Measurements from ENCODE around the gene ATP1A4.
A peak's percentile ranks its signal among the peaks of the same experiment; 100 is the strongest.

ATP1A4 gene

GRCh38 chr1:160214481-160215140 is 63.2 kb downstream of the ATP1A4 start:
- H3K36me3 ChIP-seq (ENCODE audit: control insufficient read depth in 4 of 4, insufficient read depth in 4 of 4, low read length in 3 of 4): peaks cover 21 to 97% (median 70%) of the 10 kb centered on the region in 4 experiments
- no peak overlapping the region for H3K27ac ChIP-seq (ENCODE audit: insufficient read depth in 1 of 2, low read depth in 1 of 2, low read length in 2 of 2, poor library complexity in 1 of 2, severe bottlenecking in 2 of 2)
- no peak for DNase-seq
- no peaks in the 10 kb centered on the region for H3K9me3 ChIP-seq (ENCODE audit: control extremely low read depth in 1 of 5, control insufficient read depth in 4 of 5, insufficient read depth in 2 of 5, low read depth in 1 of 5, low read length in 4 of 5)
- no peak overlapping the region for H3K4me3 ChIP-seq (ENCODE audit: control insufficient read depth in 1 of 7, extremely low read depth in 1 of 7, insufficient read depth in 4 of 7, low read depth in 2 of 7, low read length in 6 of 7)
- POLR2A ChIA-PET: no interaction called here
- H3K4me1 ChIP-seq (ENCODE audit: control extremely low read depth in 1 of 4, control insufficient read depth in 4 of 4, insufficient read depth in 4 of 4, low read length in 3 of 4): no peaks in the 10 kb centered on the region
- WGBS (ENCODE audit: insufficient coverage): no CpG with 5 or more reads among the region's 3 CpGs
- no peaks in the 10 kb centered on the region for H3K27me3 ChIP-seq (replicated peaks in 2 of 5; ENCODE audit: control insufficient read depth in 4 of 5, insufficient read depth in 5 of 5, low read length in 4 of 5)
- CTCF ChIA-PET: interaction anchor here (1.1 to 1.5 kb wide), 2 partner anchors 14 to 110 kb away, joined by 3 read pairs; no protein-coding TSS in a partner anchor

DNA sequence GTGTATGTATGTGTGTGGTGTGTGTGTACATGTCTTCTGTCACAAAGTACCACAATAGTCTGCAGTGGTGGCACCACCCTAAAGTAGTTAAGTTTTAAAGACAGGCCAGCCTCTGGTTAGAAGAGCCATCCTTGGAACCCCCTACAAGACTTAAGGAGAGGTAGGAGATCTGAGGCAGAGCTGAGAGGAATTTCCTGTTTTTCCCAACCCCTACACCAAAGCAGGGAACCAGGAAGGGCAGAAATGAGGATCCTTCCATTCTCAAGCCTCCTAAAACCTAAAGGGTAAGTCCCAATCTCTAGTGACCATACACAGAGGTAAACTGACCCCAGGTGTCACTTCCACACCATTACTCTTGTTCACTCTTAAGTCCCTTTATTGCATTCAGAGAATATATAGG is 64.9 kb downstream of the ATP1A4 start:
- Histone ChIP-seq H3K27me3 (replicated peaks in 2 of 5; ENCODE audit: control insufficient read depth in 4 of 5, insufficient read depth in 5 of 5, low read length in 4 of 5) (no peaks in the 10 kb centered on the region), H3K27ac (ENCODE audit: insufficient read depth in 1 of 2, low read depth in 1 of 2, low read length in 2 of 2, poor library complexity in 1 of 2, severe bottlenecking in 2 of 2) (no peak overlapping the region), H3K4me1 (ENCODE audit: control extremely low read depth in 1 of 4, control insufficient read depth in 4 of 4, insufficient read depth in 4 of 4, low read length in 3 of 4) (no peaks in the 10 kb centered on the region), H3K4me3 (ENCODE audit: control insufficient read depth in 1 of 7, extremely low read depth in 1 of 7, insufficient read depth in 4 of 7, low read depth in 2 of 7, low read length in 6 of 7) (no peak overlapping the region), H3K9me3 (ENCODE audit: control extremely low read depth in 1 of 5, control insufficient read depth in 4 of 5, insufficient read depth in 2 of 5, low read depth in 1 of 5, low read length in 4 of 5) (no peaks in the 10 kb centered on the region), H3K36me3 (ENCODE audit: control insufficient read depth in 4 of 4, insufficient read depth in 4 of 4, low read length in 3 of 4) (peaks cover 33 to 99% (median 78%) of the 10 kb centered on the region in 4 experiments)
- ChIA-PET CTCF (interaction anchor here (0.7 to 1.1 kb wide), 3 partner anchors 15 to 131 kb away, joined by 3 to 4 read pairs (median 3); no protein-coding TSS in a partner anchor), POLR2A (no interaction called here)
- no peak for DNase-seq

- DNase-seq: no peak
- H3K27ac ChIP-seq (ENCODE audit: insufficient read depth in 1 of 2, low read depth in 1 of 2, low read length in 2 of 2, poor library complexity in 1 of 2, severe bottlenecking in 2 of 2): no peak overlapping the region
- peaks cover 36 to 99% (median 78%) of the 10 kb centered on the region in 4 experiments for H3K36me3 ChIP-seq (ENCODE audit: control insufficient read depth in 4 of 4, insufficient read depth in 4 of 4, low read length in 3 of 4)
- WGBS (ENCODE audit: insufficient coverage): 100% methylated on average over 6 of the region's 10 CpGs
- no peak overlapping the region for H3K4me3 ChIP-seq (ENCODE audit: control insufficient read depth in 1 of 7, extremely low read depth in 1 of 7, insufficient read depth in 4 of 7, low read depth in 2 of 7, low read length in 6 of 7)
- no peaks in the 10 kb centered on the region for H3K27me3 ChIP-seq (replicated peaks in 2 of 5; ENCODE audit: control insufficient read depth in 4 of 5, insufficient read depth in 5 of 5, low read length in 4 of 5)
- ChIA-PET POLR2A (no interaction called here), CTCF (interaction anchor here (1.2 to 5.2 kb wide), 5 partner anchors 9 to 27 kb away, joined by 3 to 51 read pairs (median 22); partner anchors contain the start of genes CASQ1 and PEA15)
- no peaks in the 10 kb centered on the region for H3K9me3 ChIP-seq (ENCODE audit: control extremely low read depth in 1 of 5, control insufficient read depth in 4 of 5, insufficient read depth in 2 of 5, low read depth in 1 of 5, low read length in 4 of 5)
- H3K4me1 ChIP-seq (ENCODE audit: control extremely low read depth in 1 of 4, control insufficient read depth in 4 of 4, insufficient read depth in 4 of 4, low read length in 3 of 4): no peaks in the 10 kb centered on the region
Observed at GRCh38 chr1:160217481-160218051, 66.2 kb downstream of the ATP1A4 start.

GRCh38 chr1:160219062-160219929 is 67.9 kb downstream of the ATP1A4 start:
- H3K36me3 ChIP-seq (ENCODE audit: control insufficient read depth in 4 of 4, insufficient read depth in 4 of 4, low read length in 3 of 4): peaks cover 39 to 99% (median 76%) of the 10 kb centered on the region in 4 experiments
- WGBS (ENCODE audit: insufficient coverage): 100% methylated on average over 3 of the region's 4 CpGs
- peak; percentile 15 to 40 (median 34) for DNase-seq
- H3K27ac ChIP-seq (ENCODE audit: insufficient read depth in 1 of 2, low read depth in 1 of 2, low read length in 2 of 2, poor library complexity in 1 of 2, severe bottlenecking in 2 of 2): no peak overlapping the region
- no peak overlapping the region for H3K4me3 ChIP-seq (ENCODE audit: control insufficient read depth in 1 of 7, extremely low read depth in 1 of 7, insufficient read depth in 4 of 7, low read depth in 2 of 7, low read length in 6 of 7)
- no peaks in the 10 kb centered on the region for H3K4me1 ChIP-seq (ENCODE audit: control extremely low read depth in 1 of 4, control insufficient read depth in 4 of 4, insufficient read depth in 4 of 4, low read length in 3 of 4)
- H3K9me3 ChIP-seq (ENCODE audit: control extremely low read depth in 1 of 5, control insufficient read depth in 4 of 5, insufficient read depth in 2 of 5, low read depth in 1 of 5, low read length in 4 of 5): no peaks in the 10 kb centered on the region
- POLR2A ChIA-PET: interaction anchor here (0.9 kb wide), 1 partner anchor 133 kb away, joined by 3 read pairs; no protein-coding TSS in a partner anchor
- CTCF ChIA-PET: interaction anchor here (1.0 to 5.2 kb wide), 25 partner anchors 10 to 158 kb away, joined by 3 to 51 read pairs (median 5); partner anchors contain the start of genes CASQ1 and PEA15
- H3K27me3 ChIP-seq (replicated peaks in 2 of 5; ENCODE audit: control insufficient read depth in 4 of 5, insufficient read depth in 5 of 5, low read length in 4 of 5): no peaks in the 10 kb centered on the region

- no peaks in the 10 kb centered on the region for H3K9me3 ChIP-seq (ENCODE audit: control extremely low read depth in 1 of 5, control insufficient read depth in 4 of 5, insufficient read depth in 2 of 5, low read depth in 1 of 5, low read length in 4 of 5)
- no peaks in the 10 kb centered on the region for H3K4me1 ChIP-seq (ENCODE audit: control extremely low read depth in 1 of 4, control insufficient read depth in 4 of 4, insufficient read depth in 4 of 4, low read length in 3 of 4)
- no peak overlapping the region for H3K4me3 ChIP-seq (ENCODE audit: control insufficient read depth in 1 of 7, extremely low read depth in 1 of 7, insufficient read depth in 4 of 7, low read depth in 2 of 7, low read length in 6 of 7)
- ChIA-PET CTCF (interaction anchor here (1.1 to 5.2 kb wide), 18 partner anchors 9 to 135 kb away, joined by 3 to 51 read pairs (median 5); partner anchors contain the start of genes CASQ1 and PEA15), POLR2A (interaction anchor here (0.9 kb wide), 1 partner anchor 132 kb away, joined by 3 read pairs; no protein-coding TSS in a partner anchor)
- no peak overlapping the region for H3K27ac ChIP-seq (ENCODE audit: insufficient read depth in 1 of 2, low read depth in 1 of 2, low read length in 2 of 2, poor library complexity in 1 of 2, severe bottlenecking in 2 of 2)
- peaks cover 47 to 99% (median 77%) of the 10 kb centered on the region in 4 experiments for H3K36me3 ChIP-seq (ENCODE audit: control insufficient read depth in 4 of 4, insufficient read depth in 4 of 4, low read length in 3 of 4)
- no peak for DNase-seq
- no peaks in the 10 kb centered on the region for H3K27me3 ChIP-seq (replicated peaks in 2 of 5; ENCODE audit: control insufficient read depth in 4 of 5, insufficient read depth in 5 of 5, low read length in 4 of 5)
- 100% methylated on average over 2 of the region's 2 CpGs for WGBS (ENCODE audit: insufficient coverage)
Observed at GRCh38 chr1:160220301-160220700, 68.9 kb downstream of the ATP1A4 start.

DNA sequence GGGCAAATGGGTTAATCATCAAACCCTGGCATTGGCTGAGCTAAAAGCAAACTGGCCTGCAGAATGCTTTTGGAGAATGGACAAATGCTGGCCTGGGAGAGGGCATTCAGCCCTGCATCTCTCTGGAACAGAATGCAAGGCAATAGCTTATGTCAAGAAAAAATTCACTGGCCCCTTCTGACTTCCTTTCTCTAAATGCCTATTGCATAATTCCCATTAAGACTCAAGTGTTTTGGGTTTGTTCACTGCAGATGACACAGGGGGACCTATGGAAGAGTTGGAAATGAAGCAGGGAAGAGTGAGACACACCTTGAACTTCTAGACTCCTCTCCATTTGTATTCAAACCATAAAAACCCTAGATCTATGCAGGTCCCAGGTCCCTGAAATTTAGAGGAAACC is 69.7 kb downstream of the ATP1A4 start:
- Histone ChIP-seq H3K27ac (ENCODE audit: insufficient read depth in 1 of 2, low read depth in 1 of 2, low read length in 2 of 2, poor library complexity in 1 of 2, severe bottlenecking in 2 of 2) (no peak overlapping the region), H3K36me3 (ENCODE audit: control insufficient read depth in 4 of 4, insufficient read depth in 4 of 4, low read length in 3 of 4) (peaks cover 49 to 99% (median 74%) of the 10 kb centered on the region in 4 experiments), H3K4me3 (ENCODE audit: control insufficient read depth in 1 of 7, extremely low read depth in 1 of 7, insufficient read depth in 4 of 7, low read depth in 2 of 7, low read length in 6 of 7) (no peak overlapping the region), H3K27me3 (replicated peaks in 2 of 5; ENCODE audit: control insufficient read depth in 4 of 5, insufficient read depth in 5 of 5, low read length in 4 of 5) (no peaks in the 10 kb centered on the region), H3K9me3 (ENCODE audit: control extremely low read depth in 1 of 5, control insufficient read depth in 4 of 5, insufficient read depth in 2 of 5, low read depth in 1 of 5, low read length in 4 of 5) (no peaks in the 10 kb centered on the region), H3K4me1 (ENCODE audit: control extremely low read depth in 1 of 4, control insufficient read depth in 4 of 4, insufficient read depth in 4 of 4, low read length in 3 of 4) (no peaks in the 10 kb centered on the region)
- DNase-seq: no peak
- POLR2A ChIA-PET: no interaction called here
- CTCF ChIA-PET: interaction anchor here (0.9 to 5.2 kb wide), 8 partner anchors 8 to 120 kb away, joined by 5 to 51 read pairs (median 14); partner anchors contain the start of genes CASQ1 and PEA15

Data from common myeloid progenitor, CD34-positive (primary cell).